NT2/D1 (cell line): ENCODE results near the gene HTR3D.

ENCODE experiments used
- DNase-seq: peaks from one replicate; pipeline ENCODE4 v3.0.0-alpha.2; 2011; ENCODE audit warnings: low read depth, low spot score
- H3K27me3 ChIP-seq: 2 replicates; pipeline ENCODE4 v1.6.0; 2011; ENCODE audit warnings: mild to moderate bottlenecking; ENCODE audit not compliant: insufficient read length, insufficient read depth
- H3K36me3 ChIP-seq: 2 replicates; pipeline ENCODE4 v1.6.1; 2011; ENCODE audit warnings: mild to moderate bottlenecking, low read length, mixed read lengths; ENCODE audit not compliant: insufficient read depth, insufficient read length
- H3K4me1 ChIP-seq: 2 replicates; pipeline ENCODE4 v1.5.1; 2011; ENCODE audit not compliant: insufficient read depth, insufficient read length
- H3K4me3 ChIP-seq: 2 replicates; pipeline ENCODE4 v1.5.1; 2011; ENCODE audit warnings: low read depth; ENCODE audit not compliant: insufficient read length
- H3K9ac ChIP-seq: 2 replicates; pipeline ENCODE4 v1.6.0; 2011; ENCODE audit warnings: low read depth; ENCODE audit not compliant: insufficient read length
- H3K9me3 ChIP-seq: 2 replicates; pipeline ENCODE4 v1.5.1; 2011; ENCODE audit warnings: mild to moderate bottlenecking, low read length; ENCODE audit not compliant: insufficient read depth
- SUZ12 ChIP-seq: IDR thresholded peaks from 2 replicates; pipeline ENCODE4 v1.6.1; 2011; ENCODE audit not compliant: insufficient read length, insufficient read depth; ENCODE audit errors: extremely low read depth
- YY1 ChIP-seq: IDR thresholded peaks from 2 replicates; pipeline ENCODE4 v1.6.1; 2011; ENCODE audit not compliant: insufficient read length, insufficient read depth
- ZNF274 ChIP-seq: IDR thresholded peaks from 2 replicates; pipeline ENCODE4 v1.6.1; 2011; ENCODE audit warnings: mild to moderate bottlenecking, low read depth, low read length

Gene HTR3D

GRCh38 chr3:184031187-184031792 is at the start of gene HTR3D:
TSS of gene HTR3D (plus strand) at chr3:184031742. CDS start at chr3:184031742, 0 bp downstream.
- TF ChIP-seq SUZ12, result no peak
- TF ChIP-seq YY1, result no peak
- TF ChIP-seq ZNF274, result no peak
- no peaks in the 10 kb centered on the region for H3K36me3 ChIP-seq
- no peak within 1 kb of the TSS for H3K9ac ChIP-seq
- no peaks in the 10 kb centered on the region for H3K27me3 ChIP-seq
- no peak for DNase-seq
- H3K9me3 ChIP-seq, result no peaks in the 10 kb centered on the region
- no peaks in the 10 kb centered on the region for H3K4me1 ChIP-seq
- no peak within 1 kb of the TSS for H3K4me3 ChIP-seq

- H3K9ac ChIP-seq, result no peak overlapping the region
- H3K4me3 ChIP-seq, result no peak overlapping the region
- peaks cover 4% of the 10 kb centered on the region for H3K4me1 ChIP-seq
- no peak for DNase-seq
- peaks cover 74% of the 10 kb centered on the region for H3K36me3 ChIP-seq
- no peaks in the 10 kb centered on the region for H3K9me3 ChIP-seq
- no peaks in the 10 kb centered on the region for H3K27me3 ChIP-seq
- no peak for TF ChIP-seq ZNF274
- no peak for TF ChIP-seq YY1
- no peak for TF ChIP-seq SUZ12
Observed at GRCh38 chr3:183981990-183982644, 49.4 kb upstream of the HTR3D start.

GRCh38 chr3:183984127-183984740 is 47.3 kb upstream of the HTR3D start:
- H3K36me3 ChIP-seq, result peaks cover 77% of the 10 kb centered on the region

GRCh38 chr3:183984749-183985729 is 46.5 kb upstream of the HTR3D start:
- Histone ChIP-seq H3K27me3 (no peaks in the 10 kb centered on the region), H3K4me3 (no peak overlapping the region), H3K9me3 (no peaks in the 10 kb centered on the region), H3K36me3 (peaks cover 76% of the 10 kb centered on the region), H3K9ac (no peak overlapping the region), H3K4me1 (peaks cover 4% of the 10 kb centered on the region)
- TF ChIP-seq YY1 (no peak), SUZ12 (no peak), ZNF274 (no peak)
- peak; percentile 15 for DNase-seq

More at GRCh38 chr3:183984127-183984740, 47.3 kb upstream of the HTR3D start:
- no peak for DNase-seq
- H3K27me3 ChIP-seq, result no peaks in the 10 kb centered on the region
- H3K4me1 ChIP-seq, result peaks cover 4% of the 10 kb centered on the region
- TF ChIP-seq ZNF274 (no peak), YY1 (no peak), SUZ12 (no peak)
- H3K4me3 ChIP-seq, result no peak overlapping the region
- no peak overlapping the region for H3K9ac ChIP-seq
- no peaks in the 10 kb centered on the region for H3K9me3 ChIP-seq

GRCh38 chr3:183987000-183987600 is 44.4 kb upstream of the HTR3D start:
- H3K4me3 ChIP-seq, result no peak overlapping the region
- H3K27me3 ChIP-seq, result no peaks in the 10 kb centered on the region
- H3K4me1 ChIP-seq, result peaks cover 4% of the 10 kb centered on the region
- peaks cover 61% of the 10 kb centered on the region for H3K36me3 ChIP-seq
- TF ChIP-seq SUZ12 (no peak), ZNF274 (no peak), YY1 (no peak)
- DNase-seq, result no peak
- H3K9me3 ChIP-seq, result no peaks in the 10 kb centered on the region
- no peak overlapping the region for H3K9ac ChIP-seq

- no peak for TF ChIP-seq ZNF274
- DNase-seq, result no peak
- H3K36me3 ChIP-seq, result peaks cover 50% of the 10 kb centered on the region
- no peaks in the 10 kb centered on the region for H3K9me3 ChIP-seq
- no peaks in the 10 kb centered on the region for H3K27me3 ChIP-seq
- peaks cover 4% of the 10 kb centered on the region for H3K4me1 ChIP-seq
- no peak overlapping the region for H3K9ac ChIP-seq
- H3K4me3 ChIP-seq, result no peak overlapping the region
Observed at GRCh38 chr3:183988216-183988790, 43.2 kb upstream of the HTR3D start.
